GM12865 (cell line): Measurements from ENCODE around the gene LRRC14B.

Experiments
- DNase-seq: peaks from one replicate; pipeline ENCODE4 v3.0.0; 2010; ENCODE audit warnings: low read depth
- H3K4me3 ChIP-seq: 2 replicates; pipeline ENCODE4 v1.5.1; 2011; ENCODE audit warnings: mild to moderate bottlenecking, low read depth, low read length, control low read depth
- CTCF ChIP-seq: IDR thresholded peaks from 2 replicates; pipeline ENCODE4 v1.5.1; 2011; ENCODE audit warnings: low read length, control low read depth, low read depth, inconsistent platforms; ENCODE audit not compliant: insufficient read depth; ENCODE audit errors: missing control alignments

LRRC14B gene

GRCh38 chr5:155651-156410, 35.5 kb upstream of the LRRC14B start:
- H3K4me3 ChIP-seq = no peak overlapping the region
- TF ChIP-seq CTCF = no peak

GRCh38 chr5:156411-157072, 34.8 kb upstream of the LRRC14B start:
- no peak overlapping the region for H3K4me3 ChIP-seq
- TF ChIP-seq CTCF = no peak
- no peak for DNase-seq

More at GRCh38 chr5:155651-156410, 35.5 kb upstream of the LRRC14B start:
- no peak for DNase-seq

DNA sequence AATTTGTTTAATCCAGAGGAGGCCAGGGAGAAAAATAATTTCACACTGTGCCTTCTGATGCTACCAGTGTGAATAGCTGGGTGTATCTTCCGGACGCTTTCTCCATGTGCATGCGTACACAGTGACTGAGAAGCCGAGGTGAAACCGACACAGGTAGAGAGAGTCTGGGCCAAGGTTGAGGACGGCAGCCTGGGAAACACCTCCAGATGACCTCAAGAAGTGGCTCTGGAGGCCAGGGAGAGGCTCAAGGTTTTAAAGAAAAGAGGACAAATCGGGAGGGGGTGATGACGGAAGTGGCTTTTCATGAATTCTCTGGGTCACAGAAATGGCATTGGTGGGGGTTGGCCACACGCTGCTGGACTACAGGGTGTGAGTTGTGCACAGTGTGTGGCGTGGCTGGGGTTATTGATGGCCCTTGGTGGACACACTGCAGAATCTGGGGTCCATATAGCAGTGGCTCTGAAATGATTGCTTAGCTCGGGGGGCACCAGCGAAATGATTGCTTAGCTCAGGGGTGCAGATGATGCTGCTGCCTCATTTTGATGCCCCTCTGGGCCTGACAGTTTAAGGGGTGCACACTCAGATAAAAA, 34.1 kb upstream of the LRRC14B start:
- H3K4me3 ChIP-seq = no peak overlapping the region
- DNase-seq = no peak
- TF ChIP-seq CTCF = no peak

DNA sequence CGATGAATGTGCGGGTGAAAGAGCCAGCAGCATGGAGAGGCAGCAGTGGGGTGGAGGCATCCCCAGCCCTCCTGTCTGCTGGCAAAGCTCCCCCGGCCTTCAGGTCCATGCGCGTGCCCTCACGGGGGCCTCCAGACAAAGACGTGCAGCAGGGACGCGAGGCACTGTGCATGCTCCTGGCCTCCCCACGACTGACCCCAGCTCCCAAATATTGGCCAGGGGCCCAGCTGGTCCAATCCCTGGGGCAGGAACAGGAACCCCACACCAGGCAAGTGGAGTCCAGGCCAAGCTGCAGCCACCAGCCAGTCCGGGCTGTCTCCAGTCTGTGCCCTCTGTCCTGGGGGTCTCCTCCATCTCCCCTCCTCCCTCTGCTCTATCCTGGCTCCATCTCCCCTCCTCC, 33.5 kb upstream of the LRRC14B start:
- DNase-seq = no peak
- no peak for TF ChIP-seq CTCF
- H3K4me3 ChIP-seq = no peak overlapping the region

DNA sequence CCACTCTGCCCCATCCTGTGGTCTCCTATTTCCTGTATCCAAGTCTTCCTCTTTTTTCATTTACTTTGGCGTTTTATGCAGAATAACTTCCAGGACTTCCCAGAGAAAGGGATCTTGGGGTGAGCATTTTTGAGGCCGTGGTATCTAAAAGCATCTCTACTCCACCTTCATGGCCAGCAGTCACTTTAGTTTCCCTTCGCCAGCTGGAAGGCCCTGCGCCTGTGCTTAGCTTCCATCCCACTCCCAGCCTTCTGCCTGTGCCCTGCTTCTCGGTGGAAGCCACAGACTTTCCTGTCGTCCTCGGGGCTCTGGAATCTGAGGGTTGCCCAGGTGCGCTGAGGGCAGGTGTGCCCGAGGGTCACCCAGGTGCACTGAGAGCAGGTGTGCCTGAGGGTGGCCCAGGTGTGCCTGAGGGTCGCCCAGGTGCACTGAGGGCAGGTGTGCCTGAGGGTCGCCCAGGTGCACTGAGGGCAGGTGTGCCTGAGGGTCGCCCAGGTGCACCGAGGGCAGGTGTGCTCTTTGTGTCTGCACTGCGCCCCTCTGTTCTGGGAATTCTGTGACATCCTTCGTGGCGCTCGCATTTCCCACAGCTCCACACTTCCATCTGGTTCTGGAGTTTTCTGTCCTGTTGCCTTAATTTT, 32.4 kb upstream of the LRRC14B start:
- H3K4me3 ChIP-seq = no peak overlapping the region
- no peak for TF ChIP-seq CTCF
- DNase-seq = no peak

DNA sequence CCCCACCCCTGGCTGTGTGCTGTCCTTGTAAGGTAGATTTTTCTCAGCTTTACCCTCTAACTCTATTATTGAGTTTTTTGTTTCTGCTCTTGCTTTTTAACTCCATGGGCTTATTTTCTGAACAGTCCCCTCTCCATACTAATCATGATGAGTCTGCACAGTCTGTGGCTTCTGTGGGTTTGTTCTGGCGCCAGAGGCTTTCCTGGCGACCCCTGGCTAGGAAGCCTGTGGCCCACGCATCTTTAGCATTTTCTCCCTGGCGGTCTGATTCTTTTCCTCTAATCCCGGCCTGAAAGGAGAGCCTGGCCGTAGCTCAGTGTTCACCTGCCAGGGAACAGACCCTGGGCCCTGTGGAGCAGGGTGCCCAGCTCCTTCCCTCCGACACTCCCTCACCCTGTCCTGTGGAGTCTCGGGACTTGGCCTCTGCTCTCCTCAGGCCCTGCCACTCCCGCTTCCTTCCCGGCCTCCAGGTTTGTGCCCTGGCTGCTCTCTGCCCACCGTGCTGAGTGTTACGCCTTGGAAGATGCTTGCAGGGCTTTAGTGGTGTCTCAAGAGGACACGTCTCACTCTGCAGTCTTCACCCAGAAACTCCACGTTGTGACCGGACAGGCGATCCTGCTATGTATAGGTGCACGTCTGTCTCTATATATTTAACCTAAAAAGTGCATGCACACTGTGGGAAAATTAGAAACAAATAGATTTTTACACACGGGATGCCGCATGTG, 31.7 kb upstream of the LRRC14B start:
- H3K4me3 ChIP-seq = no peak overlapping the region
- TF ChIP-seq CTCF = no peak
- no peak for DNase-seq
